HL-60 (cell line): ENCODE measurements around the gene IFI16.

Source experiments
- CTCF ChIP-seq: IDR thresholded peaks from one replicate; pipeline ENCODE4 v1.5.1; 2011; ENCODE audit warnings: low read length, control low read depth, inconsistent platforms; ENCODE audit not compliant: insufficient read depth
- GABPA ChIP-seq: IDR thresholded peaks from 2 replicates; pipeline ENCODE4 v1.6.1; 2012; ENCODE audit warnings: low read depth
- POLR2AphosphoS5 ChIP-seq: IDR thresholded peaks from 2 replicates; pipeline ENCODE4 v1.6.1; 2012; ENCODE audit warnings: low read depth

DNA sequence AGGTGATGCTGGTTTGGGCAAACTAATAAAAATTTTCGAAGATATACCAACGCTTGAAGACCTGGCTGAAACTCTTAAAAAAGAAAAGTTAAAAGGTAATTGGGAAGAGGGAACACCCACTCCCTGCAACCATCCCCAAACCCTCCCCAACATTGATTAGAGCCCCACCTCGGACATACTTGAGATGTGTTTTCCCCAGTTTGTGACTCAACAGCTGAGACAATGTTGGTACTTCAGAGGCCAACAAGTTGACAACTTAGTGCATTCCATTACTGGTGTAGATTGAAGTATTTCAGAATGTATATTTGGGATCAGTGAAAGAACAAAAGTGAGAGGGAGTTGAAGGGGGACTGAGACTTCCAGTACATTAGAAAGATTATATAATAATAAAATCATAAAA, 5.1 kb downstream of the IFI16 start:
- TF ChIP-seq CTCF (no peak), POLR2AphosphoS5 (no peak), GABPA (no peak)
